ENCODE data around the gene NLK. TPM values are rescaled to one million over a fixed set of nuclear protein-coding genes. Genes with fewer than 3 reads are reported as not detected.
"Not testable (repeated sequence)": the region's sequence is repeated elsewhere in the genome, so short reads cannot be mapped to it uniquely, and the experiment has no call there.

NLK gene
- polyA plus RNA-seq, 4 donors: 46.6 to 56.1 (median 46.9) TPM

GRCh38 chr17:28226563-28227315, 184.3 kb downstream of the NLK start:
- no peak for DNase-seq (ENCODE audit: low read depth in 4 of 4, low spot score in 2 of 4)

GRCh38 chr17:28227316-28228108, 185.0 kb downstream of the NLK start:
- peak in 3 of 4 donors; percentile 50 to 63 (median 60) for DNase-seq (ENCODE audit: low read depth in 4 of 4, low spot score in 2 of 4)

DNA sequence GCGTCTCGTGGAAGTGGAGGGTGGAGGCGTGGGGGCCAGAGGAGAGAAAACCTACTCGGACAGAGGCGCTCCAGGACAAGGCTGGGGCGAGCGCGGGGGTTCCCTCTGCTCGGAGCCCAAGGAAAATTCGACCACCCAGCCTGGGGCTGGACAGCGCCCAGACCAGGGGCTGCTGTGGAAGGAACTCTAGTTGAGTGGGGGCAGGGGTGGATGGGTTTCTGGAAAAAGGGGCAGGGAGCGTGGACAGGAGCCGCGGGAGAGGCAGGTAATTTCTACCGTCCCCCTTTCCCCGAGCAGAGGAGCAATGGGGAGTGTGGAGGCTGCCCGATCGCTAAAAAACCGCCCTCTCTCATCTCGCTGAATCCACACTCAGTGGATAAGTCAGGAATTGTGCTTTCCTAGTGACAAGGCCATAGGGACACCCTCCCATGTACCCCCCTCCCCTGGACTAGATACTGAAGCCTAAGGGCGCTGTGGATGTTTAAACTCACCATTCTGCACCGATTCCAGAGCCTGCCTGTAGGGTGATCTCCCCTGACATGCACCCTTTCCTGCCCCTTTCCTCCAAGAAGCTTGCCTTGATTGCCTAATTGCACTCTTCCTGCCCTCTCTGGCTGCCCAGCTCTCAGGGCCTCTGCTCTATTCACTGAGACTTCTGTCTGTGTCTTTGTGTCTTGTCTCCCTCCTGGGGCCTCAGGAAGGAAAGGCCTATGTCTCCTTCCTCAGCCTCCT, 185.8 kb downstream of the NLK start:
- no peak for DNase-seq (ENCODE audit: low read depth in 4 of 4, low spot score in 2 of 4)

- no peak for DNase-seq (ENCODE audit: low read depth in 4 of 4, low spot score in 2 of 4)
Measured at GRCh38 chr17:28228986-28229729, 186.7 kb downstream of the NLK start.

DNA sequence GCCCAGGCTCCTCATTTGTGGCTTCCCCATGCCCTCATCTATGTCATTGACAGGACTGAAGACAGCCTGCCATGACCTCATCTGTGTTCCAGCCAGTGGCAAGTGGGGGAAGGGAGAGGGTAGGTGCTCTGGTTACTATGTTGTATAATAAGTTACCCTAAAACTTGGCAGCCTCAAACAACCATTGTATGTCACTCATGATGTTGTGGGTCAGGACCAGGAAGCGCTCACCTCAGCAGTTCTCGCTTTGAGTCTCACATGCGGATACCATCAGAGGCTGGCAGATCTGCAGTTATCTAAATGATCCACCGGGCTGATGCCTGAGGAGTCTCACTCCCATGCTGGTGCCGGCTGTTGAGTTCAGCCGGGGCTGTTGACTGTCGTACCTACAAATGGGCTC, 187.5 kb downstream of the NLK start:
- DNase-seq (ENCODE audit: low read depth in 4 of 4, low spot score in 2 of 4): no peak

DNA sequence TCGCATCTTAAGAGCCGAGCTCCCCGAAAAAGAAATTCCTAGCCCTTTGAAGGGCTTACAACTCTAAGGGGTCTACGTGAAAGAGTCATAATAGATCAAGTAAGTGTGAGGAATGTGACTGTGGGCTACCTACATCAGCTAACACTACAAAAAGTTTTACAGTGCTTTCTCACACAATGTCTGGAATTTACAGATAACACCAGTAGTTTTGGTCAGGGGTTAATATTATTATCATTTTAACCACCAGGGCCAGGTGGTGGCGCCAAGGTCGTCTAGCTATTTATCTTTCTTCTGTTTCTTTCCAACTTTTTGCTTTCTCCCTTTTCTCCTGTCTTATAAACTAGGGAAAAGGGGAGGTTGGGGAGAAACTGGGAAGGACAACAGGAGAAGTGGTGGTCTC, 188.1 kb downstream of the NLK start:
- not testable (repeated sequence) for DNase-seq (ENCODE audit: low read depth in 4 of 4, low spot score in 2 of 4)

DNA sequence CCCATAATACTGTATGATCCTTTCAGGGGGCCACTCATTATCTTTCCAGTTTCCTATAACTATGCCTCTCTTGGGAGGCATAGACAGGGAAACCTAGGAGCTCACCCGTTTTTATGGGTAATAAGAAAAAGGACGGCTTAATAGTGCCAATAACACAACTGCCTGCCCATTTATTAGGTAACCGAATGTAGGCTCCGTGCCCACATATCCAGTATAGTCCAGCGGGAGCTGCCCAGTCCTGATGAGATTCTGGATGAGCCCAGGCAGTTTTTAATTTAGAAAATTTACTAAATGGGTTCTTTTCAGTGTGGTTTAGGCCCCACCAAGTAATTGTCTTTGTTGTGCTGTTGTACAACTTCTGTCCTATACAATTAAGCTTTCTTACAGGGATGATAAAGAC, 189.1 kb downstream of the NLK start:
- DNase-seq (ENCODE audit: low read depth in 4 of 4, low spot score in 2 of 4): not testable (repeated sequence)

GRCh38 chr17:28232966-28233870, 190.7 kb downstream of the NLK start:
- not testable (repeated sequence) for DNase-seq (ENCODE audit: low read depth in 4 of 4, low spot score in 2 of 4)

DNA sequence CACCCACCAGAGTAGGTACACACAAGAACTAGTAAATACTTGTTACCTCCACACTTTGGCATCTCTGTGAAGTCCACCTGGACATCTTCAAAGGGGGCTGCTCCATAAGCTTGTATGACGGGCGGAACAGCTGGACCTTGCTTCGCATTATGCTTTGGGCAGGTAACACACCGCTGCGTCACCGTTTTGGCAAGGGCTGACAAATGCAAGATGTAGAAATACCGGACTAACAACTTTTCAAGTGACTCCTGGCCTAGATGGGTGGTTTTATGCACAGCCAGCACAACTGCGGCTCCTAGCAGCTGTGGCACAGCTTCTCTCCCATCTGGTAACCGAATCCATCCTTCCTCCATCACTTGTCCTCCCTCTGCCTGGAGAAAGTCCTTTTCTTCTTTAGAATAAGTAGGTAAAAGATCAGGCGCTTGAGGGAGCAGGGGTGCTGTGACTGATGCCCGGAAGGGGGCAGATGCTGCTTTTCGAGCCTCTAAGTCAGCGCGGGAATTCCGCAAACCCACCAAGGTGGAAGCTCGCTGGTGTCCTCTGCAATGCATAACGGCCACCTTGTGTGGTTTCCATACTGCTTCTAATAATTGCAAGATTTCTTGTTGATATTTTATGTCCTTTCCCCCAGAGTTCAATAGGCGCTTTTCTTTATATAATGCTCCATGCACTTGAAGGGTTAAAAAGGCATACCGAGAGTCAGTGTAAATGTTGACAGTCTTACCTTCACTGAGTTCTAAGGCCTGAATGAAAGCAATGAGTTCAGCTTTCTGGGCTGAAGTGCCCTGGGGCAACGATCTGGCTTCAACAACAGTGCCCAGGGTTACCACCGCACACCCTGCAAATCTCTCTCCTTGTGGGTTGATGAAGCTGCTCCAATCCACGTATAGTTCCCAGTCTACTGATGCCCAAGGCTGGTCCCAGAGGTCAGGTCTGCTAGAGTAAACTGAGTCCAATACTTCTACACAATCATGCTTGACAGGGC, 191.7 kb downstream of the NLK start:
- DNase-seq (ENCODE audit: low read depth in 4 of 4, low spot score in 2 of 4): not testable (repeated sequence)

DNA sequence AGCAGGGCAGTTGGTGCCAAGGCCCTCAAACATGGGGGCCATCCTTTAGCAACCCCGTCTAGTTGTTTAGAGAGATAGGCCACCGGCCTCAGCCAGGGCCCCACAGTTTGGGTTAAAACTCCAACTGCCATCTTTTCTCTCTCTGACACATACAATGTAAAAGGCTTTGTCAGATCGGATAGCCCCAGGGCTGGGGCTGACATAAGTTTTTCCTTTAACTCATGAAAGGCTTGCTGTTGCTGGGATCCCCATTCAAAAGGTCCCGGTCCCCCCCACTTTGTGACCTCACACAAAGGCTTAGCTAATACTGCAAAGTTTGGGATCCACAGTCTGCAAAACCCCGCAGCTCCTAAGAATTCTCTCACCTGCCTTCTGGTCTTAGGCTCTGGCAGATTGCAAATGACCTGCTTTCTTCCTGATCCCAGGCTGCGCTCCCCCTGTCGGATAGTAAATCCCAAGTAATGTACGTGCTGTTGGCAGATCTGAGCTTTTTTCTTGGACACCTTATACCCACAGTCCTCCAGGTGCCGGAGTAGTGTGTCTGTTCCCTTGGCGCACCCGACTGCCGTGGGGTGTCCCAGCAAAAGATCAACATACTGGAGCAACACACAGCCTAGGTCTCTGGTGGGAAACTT, 192.7 kb downstream of the NLK start:
- not testable (repeated sequence) for DNase-seq (ENCODE audit: low read depth in 4 of 4, low spot score in 2 of 4)

DNA sequence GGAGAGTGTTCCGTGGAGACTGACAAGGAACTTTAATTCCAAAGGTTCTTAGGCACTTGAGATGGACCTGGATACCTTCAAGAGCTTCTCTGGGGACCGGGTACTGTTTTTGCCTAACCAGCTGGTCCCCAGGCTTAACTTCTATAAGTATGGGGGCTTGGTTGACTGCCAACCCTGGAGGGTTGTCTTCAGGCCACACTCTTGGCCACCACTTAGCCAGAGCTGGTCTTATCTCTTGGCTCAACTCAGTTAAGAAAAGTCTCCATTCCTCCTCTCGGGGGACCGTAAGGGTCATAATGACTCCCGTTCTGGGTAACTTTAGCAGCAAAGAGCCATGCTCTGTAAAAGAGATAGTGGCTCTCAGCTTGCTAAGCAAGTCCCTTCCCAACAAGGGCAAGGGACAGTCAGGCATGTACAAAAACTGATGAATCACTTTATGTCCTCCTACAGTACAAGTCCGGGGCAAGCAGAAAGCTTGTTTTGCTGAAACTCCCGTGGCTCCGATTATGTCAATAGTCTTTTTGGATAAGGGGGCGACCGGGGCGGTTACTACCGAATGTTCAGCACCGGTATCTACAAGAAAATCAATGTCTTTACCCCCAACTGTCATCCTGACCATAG, 193.7 kb downstream of the NLK start:
- DNase-seq (ENCODE audit: low read depth in 4 of 4, low spot score in 2 of 4): not testable (repeated sequence)

DNA sequence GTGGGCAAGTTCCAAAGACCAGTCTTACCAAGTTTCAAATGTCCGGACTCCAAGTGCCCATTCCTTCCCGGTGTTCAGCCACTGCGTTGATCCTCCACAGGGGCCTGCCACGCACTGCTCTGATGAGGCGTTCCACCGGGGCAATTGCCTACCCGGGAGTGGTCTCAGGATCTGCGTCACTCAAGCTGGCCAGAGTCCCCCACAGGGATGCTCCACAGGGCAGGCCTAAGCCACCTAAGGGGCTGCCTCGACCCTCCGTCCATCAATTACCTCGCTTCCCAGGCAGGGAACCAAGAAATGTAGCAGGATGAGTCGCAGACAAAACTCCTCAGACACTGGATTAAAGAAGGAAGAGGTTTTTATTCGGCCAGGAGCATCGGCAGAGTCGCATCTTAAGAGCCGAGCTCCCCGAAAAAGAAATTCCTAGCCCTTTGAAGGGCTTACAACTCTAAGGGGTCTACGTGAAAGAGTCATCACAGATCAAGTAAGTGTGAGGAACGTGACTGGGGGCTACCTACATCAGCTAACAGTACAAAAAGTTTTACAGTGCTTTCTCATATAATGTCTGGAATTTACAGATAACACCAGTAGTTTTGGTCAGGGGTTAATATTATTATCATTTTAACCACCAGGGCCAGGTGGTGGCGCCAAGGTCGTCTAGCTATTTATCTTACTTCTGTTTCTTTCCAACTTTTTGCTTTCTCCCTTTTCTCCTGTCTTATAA, 196.2 kb downstream of the NLK start:
- DNase-seq (ENCODE audit: low read depth in 4 of 4, low spot score in 2 of 4): not testable (repeated sequence)

- no peak for DNase-seq (ENCODE audit: low read depth in 4 of 4, low spot score in 2 of 4)
Measured at GRCh38 chr17:28239271-28239624, 196.8 kb downstream of the NLK start.

GRCh38 chr17:28240688-28241340, 198.3 kb downstream of the NLK start:
- DNase-seq (ENCODE audit: low read depth in 4 of 4, low spot score in 2 of 4): no peak

DNA sequence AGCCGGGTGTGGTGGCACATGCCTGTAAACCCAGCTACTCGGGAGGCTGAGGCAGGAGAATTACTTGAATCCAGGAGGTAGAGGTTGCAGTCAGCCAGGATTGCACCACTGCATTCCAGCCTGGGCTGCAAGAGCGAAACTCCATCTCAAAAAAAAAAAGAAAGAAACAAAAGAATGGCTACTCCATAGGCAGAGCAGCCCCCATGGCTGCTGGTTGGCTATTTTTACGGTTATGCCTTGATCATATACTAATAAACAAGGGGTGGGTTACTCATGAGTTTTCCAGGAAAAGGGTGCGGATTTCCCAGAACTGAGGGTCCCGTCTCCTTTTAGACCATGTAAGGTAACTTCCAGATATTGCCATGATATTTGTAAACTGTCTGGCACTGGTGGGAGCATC, 200.3 kb downstream of the NLK start:
- no peak for DNase-seq (ENCODE audit: low read depth in 4 of 4, low spot score in 2 of 4)

GRCh38 chr17:28243268-28243667, 200.8 kb downstream of the NLK start:
- not testable (repeated sequence) for DNase-seq (ENCODE audit: low read depth in 4 of 4, low spot score in 2 of 4)

All from left renal cortex interstitium (tissue), 4 donors.